ENCODE data around the gene CMYA5. TPM values are rescaled to one million over a fixed set of nuclear protein-coding genes. Genes with fewer than 3 reads are reported as not detected.

The CMYA5 gene
- total RNA-seq, 2 experiments from 2014 or later, result 0.21 to 0.25 TPM

DNA sequence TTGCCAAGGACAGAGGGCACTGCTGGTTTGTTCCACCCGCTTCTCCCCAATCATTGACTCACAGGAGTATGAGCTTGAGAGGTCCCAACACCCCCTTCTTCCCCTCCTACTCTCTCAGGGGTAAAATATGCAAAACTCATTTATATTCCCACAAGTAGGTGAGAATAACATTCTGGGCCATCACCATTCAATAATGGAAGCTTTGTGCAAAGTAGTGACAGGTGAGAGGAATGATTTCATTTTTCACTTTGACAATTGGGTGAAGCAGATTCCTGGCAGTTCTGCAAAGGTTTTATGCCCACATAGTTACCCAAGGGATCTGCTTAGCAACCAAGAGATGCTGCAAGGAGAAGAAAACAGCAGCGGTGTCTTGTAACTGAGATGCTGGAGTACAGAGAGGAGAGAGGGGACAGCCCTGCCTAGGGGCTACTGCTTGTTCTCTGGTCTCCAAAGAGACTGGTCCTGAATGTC is 137.6 kb downstream of the CMYA5 start:
- no peaks in the 10 kb centered on the region for H3K4me1 Mint-ChIP-seq
- peaks cover 2% of the 10 kb centered on the region for H3K27me3 Mint-ChIP-seq
- no peak overlapping the region for H3K27ac Mint-ChIP-seq
- ChIA-PET POLR2A (no interaction called here), CTCF (interaction anchor here (0.6 kb wide), 1 partner anchor 584 kb away, joined by 3 read pairs; no protein-coding TSS in a partner anchor)
- ATAC-seq, result no peak
- intact Hi-C loops (cut with DNase I, micrococcal nuclease), result no loop called here
- DNase-seq, result no peak
- H3K36me3 Mint-ChIP-seq (ENCODE audit: low read depth), result no peaks in the 10 kb centered on the region
- no peaks in the 10 kb centered on the region for H3K9me3 Mint-ChIP-seq (ENCODE audit: low read depth)
- H3K4me3 Mint-ChIP-seq, result no peak overlapping the region

DNA sequence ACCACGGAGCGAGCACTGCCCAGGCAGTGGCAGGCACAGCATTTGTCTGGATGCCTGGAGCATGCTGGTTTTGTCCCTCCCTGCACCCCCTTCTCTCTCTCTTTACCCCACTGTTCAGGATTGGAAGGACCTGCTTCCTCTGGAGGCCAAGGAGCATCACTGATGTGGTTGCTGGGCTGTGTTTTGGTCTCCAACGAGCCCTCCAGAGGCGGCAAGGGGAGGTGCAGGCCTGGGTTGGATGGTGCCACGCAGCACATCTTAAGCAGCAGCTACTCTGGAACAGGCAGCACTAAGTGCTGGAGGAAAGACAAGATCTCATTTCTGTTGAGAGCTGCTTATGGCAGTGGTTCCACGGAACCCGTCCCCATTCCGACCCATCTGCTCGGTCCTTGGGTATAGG is 139.6 kb downstream of the CMYA5 start:
- DNase-seq (peak; percentile 36), ATAC-seq (peak; percentile 73)
- Mint-ChIP-seq H3K4me1 (no peaks in the 10 kb centered on the region), H3K4me3 (no peak overlapping the region), H3K27ac (no peak overlapping the region), H3K36me3 (ENCODE audit: low read depth) (no peaks in the 10 kb centered on the region), H3K27me3 (peaks cover 2% of the 10 kb centered on the region), H3K9me3 (ENCODE audit: low read depth) (no peaks in the 10 kb centered on the region)
- intact Hi-C loops (cut with DNase I, micrococcal nuclease), result no loop called here
- ChIA-PET CTCF (interaction anchor here (0.6 to 2.5 kb wide), 6 partner anchors 12 to 685 kb away, joined by 3 to 9 read pairs (median 3); partner anchors contain the start of gene HOMER1), POLR2A (no interaction called here)

DNA sequence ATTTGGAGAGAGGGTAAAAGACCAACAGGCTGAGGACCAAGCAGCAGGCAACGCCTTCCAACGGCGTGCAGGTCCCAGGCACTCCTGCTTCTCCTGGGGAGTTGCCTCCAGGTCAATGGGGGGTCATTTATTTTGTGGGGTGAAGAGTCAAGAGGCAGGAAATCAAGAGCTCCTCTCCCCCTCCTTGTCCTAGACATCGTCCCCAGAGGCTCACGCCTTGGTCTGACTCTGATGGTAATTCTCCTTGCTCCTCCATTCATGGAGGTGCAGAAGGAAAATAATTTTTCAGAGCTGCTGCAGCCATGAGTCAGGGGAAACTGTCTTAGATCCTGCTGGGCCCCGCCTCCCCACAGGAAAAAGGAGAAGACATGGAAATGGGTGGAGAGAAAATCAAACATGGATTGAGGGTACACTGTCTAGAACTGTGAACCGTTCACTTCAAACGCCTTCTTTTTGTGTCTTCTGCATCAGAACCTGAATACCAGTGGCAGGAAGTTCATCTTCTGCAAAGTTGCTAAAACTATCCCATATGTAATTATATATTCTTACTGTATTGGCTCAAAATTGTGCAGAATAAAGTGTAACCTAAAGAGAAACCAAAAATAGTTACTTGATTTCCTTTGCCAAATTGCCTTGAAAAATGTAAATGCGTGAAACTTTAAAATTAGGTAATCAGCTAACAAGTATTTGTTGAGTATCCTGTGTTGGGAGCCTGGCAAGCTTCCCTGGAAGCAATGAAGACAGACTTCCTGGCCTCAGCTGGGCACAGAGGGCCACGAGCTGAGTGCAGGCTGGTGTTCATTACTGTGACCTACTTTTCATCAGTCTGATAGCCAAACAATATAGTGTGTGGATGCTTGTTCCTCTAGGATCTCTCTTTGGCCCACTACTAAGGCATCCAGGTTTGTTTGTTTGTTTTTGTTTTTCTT is 142.0 kb downstream of the CMYA5 start:
- DNase-seq, result no peak
- H3K4me1 Mint-ChIP-seq, result no peaks in the 10 kb centered on the region
- no peaks in the 10 kb centered on the region for H3K27me3 Mint-ChIP-seq
- no peaks in the 10 kb centered on the region for H3K36me3 Mint-ChIP-seq (ENCODE audit: low read depth)
- H3K9me3 Mint-ChIP-seq (ENCODE audit: low read depth), result no peaks in the 10 kb centered on the region
- ChIA-PET CTCF (no interaction called here), POLR2A (no interaction called here)
- no peak overlapping the region for H3K27ac Mint-ChIP-seq
- ATAC-seq, result no peak
- intact Hi-C loops (cut with DNase I, micrococcal nuclease), result no loop called here
- no peak overlapping the region for H3K4me3 Mint-ChIP-seq

DNA sequence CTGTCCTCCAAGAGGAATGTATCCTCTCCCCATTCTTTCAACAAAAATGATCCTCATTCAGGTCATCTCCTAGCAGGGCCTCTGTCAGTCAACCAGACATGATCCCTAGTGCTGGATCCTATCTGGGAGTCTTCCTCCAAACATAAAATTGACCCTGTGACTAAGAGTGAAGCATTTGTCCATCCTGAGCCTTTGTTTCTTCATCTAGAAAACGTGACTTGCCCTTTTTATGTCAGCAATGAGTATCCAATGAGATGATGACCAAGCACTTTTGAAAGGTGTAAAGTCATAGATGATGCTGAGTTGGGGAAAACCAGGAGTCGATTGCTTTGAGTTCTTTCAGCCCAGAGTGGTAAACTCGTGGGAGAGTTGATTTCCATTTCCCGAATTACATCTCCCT is 143.3 kb downstream of the CMYA5 start:
- Mint-ChIP-seq H3K4me1 (no peaks in the 10 kb centered on the region), H3K9me3 (ENCODE audit: low read depth) (no peaks in the 10 kb centered on the region), H3K27ac (no peak overlapping the region), H3K36me3 (ENCODE audit: low read depth) (no peaks in the 10 kb centered on the region), H3K27me3 (no peaks in the 10 kb centered on the region), H3K4me3 (no peak overlapping the region)
- CTCF ChIA-PET, result no interaction called here
- ATAC-seq (no peak), DNase-seq (no peak)
- POLR2A ChIA-PET, result no interaction called here
- intact Hi-C loops (cut with DNase I, micrococcal nuclease), result no loop called here

DNA sequence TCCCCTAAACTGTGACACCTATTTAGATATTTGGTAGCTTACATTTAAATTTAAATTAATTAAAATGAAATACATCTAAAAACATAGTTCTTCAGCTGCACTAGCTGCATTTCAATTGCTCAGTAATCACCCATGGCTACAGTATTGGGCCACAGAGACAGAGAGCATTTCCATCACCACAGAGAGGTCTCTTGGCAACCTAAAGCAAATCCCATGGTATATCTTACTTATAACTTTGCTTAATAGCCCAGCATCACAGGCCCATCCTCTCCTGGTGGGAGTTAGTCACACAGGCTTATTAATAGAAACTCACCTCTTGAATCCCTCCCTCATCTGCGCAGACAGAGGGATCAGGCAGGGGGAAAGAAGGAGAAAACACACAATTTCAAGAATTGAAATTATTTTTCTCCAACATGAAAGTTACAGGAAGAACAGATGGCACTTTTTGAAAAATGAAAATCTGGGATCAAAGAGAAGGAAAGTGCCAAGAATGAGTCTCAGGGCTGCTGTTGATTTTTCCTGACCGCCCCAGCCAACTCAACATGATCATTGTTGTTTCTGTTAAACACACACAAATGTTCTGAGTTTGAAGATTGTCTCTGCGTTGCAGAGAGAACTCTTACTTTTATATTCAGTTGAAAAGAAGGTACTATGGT is 144.6 kb downstream of the CMYA5 start:
- no peaks in the 10 kb centered on the region for H3K36me3 Mint-ChIP-seq (ENCODE audit: low read depth)
- ATAC-seq (no peak), DNase-seq (no peak)
- ChIA-PET CTCF (interaction anchor here (0.7 to 0.9 kb wide), 2 partner anchors 8 to 280 kb away, joined by 3 to 4 read pairs; no protein-coding TSS in a partner anchor), POLR2A (no interaction called here)
- H3K27ac Mint-ChIP-seq, result no peak overlapping the region
- H3K4me1 Mint-ChIP-seq, result no peaks in the 10 kb centered on the region
- intact Hi-C loops (cut with DNase I, micrococcal nuclease), result no loop called here
- no peaks in the 10 kb centered on the region for H3K9me3 Mint-ChIP-seq (ENCODE audit: low read depth)
- H3K27me3 Mint-ChIP-seq, result no peaks in the 10 kb centered on the region
- H3K4me3 Mint-ChIP-seq, result no peak overlapping the region

DNA sequence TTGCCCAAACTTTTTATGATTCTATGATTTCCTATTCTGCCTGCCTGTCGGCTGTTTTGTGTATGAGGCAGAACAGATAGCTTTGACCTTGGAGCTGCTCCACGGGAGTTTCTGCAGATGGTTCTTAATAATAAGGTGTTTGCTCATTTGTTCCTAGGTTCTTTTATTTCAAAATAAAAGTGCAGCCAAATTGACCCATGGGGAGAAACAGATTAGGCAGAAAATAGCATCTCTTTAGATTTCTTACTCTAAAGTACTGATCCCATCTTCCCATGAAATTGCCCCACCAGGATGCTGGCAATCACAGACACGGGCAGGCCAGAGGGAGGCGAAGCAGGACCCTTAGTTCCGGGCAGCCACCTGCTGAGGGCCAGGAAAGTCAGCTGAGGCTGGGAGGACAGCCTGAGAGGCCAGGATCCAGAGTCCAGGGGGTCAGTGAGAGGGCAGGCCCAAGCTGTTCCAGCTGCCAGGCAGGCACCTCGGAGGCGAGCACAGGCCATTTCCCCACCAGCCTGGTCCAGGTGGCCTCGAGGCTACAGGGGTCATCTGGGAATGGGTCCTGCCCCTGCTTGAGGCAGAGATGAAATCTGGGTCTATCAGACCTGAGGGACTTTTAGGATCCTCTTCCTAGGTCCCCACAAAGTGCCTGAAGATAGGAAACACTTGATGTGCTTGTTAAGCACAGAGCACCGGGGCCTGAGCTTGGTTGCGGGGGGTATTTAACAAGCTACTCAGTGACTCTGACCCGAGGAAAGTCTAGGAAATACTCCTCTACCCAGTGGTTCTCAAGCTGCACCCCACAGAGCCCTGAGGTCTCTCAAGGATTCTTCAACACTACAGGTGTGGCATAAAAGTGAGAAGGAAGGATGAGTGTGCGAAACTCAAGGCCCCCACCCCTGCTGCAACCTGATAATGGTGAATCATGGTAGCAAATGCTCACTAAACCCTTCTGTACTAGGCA is 145.4 kb downstream of the CMYA5 start:
- no peak for ATAC-seq
- ChIA-PET POLR2A (no interaction called here), CTCF (no interaction called here)
- Mint-ChIP-seq H3K4me1 (no peaks in the 10 kb centered on the region), H3K36me3 (ENCODE audit: low read depth) (no peaks in the 10 kb centered on the region), H3K9me3 (ENCODE audit: low read depth) (no peaks in the 10 kb centered on the region), H3K27ac (no peak overlapping the region), H3K4me3 (no peak overlapping the region), H3K27me3 (no peaks in the 10 kb centered on the region)
- DNase-seq, result no peak
- intact Hi-C loops (cut with DNase I, micrococcal nuclease), result no loop called here

DNA sequence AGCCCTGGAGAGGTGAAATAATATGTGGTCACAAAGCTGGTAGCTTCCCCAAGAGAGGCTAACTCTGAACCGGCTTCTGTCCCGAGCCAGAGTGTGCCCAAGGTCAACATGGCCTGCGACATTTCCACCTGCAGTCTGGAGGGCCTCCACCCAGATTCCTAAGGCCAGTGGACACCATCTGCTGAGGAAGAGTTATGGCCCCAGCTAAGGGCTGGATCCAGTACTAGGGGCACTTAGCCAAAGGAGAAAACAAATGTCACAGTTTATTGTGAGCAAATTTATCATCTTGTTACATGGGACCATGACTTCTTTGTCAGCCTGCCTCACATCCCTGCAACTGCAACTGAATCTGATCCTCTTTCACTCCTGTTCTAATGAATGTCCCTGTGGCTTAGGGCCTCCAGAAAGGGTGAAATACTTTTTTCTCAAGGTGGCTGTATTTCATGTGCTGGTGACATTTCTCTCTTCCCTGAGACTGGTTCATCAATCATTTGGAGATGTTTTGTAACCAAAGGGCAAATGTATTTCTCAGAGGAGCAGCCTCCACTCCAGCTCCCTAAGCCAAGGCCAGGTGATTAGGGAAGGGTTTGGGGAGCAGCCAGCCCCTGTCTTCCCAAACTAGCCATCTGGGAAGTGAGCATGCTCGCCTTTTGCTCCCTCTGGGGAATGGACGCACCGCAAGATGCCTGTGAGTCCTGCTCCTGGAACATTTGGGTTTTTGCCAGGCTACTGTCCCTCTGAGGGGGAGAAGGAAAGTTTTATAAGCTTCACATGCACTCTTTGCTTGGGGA is 148.3 kb downstream of the CMYA5 start:
- H3K27me3 Mint-ChIP-seq, result peaks cover 4% of the 10 kb centered on the region
- ChIA-PET CTCF (no interaction called here), POLR2A (no interaction called here)
- ATAC-seq (no peak), DNase-seq (no peak)
- H3K9me3 Mint-ChIP-seq (ENCODE audit: low read depth), result no peaks in the 10 kb centered on the region
- H3K27ac Mint-ChIP-seq, result no peak overlapping the region
- H3K4me1 Mint-ChIP-seq, result no peaks in the 10 kb centered on the region
- H3K4me3 Mint-ChIP-seq, result no peak overlapping the region
- H3K36me3 Mint-ChIP-seq (ENCODE audit: low read depth), result no peaks in the 10 kb centered on the region
- intact Hi-C loops (cut with DNase I, micrococcal nuclease), result no loop called here

DNA sequence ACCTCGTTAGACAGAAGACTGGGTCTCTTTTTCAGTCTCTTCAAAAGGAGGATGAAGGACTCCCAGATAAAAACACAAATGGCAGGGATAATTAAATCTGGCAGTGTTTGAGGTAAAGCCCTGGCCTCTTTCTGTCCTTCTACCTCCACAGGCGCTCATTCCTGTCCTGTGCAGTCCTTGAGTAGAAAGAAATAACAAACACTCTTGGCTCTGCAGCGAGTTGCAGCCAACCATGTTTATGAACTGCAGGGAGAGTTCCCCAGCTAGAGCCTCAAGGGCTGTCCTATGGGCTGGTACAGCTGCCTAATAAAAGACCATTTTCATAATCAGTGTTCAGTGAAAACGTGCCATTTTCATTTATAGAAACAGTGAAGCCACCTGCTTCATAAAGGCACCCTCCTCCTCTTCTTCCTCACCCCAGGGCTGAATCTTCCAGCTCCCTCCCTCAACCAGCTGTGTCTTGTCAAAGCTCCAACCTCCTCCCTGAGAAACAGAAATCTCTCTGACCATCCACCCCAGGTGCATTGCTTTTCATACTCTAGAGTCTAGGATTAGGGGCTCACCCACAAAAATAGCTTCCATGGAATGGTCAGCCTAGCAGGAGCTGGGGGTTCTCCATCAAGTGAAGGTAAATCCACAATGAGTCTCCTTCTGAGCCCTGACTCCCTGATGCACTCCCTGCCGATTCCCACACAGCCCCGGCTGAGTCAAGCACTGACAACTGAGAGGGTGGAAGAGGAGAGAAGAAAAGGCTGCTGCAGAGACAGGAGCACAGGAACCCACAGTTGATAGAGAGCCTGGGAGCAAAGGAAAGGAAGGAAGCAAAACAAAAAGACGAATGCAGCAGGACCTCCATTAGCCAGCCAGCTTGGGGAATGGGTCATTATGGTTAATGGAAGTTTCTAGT is 150.7 kb downstream of the CMYA5 start:
- H3K4me3 Mint-ChIP-seq, result no peak overlapping the region
- H3K27me3 Mint-ChIP-seq, result peaks cover 4% of the 10 kb centered on the region
- no peak overlapping the region for H3K27ac Mint-ChIP-seq
- peaks cover 4% of the 10 kb centered on the region for H3K4me1 Mint-ChIP-seq
- no peaks in the 10 kb centered on the region for H3K36me3 Mint-ChIP-seq (ENCODE audit: low read depth)
- H3K9me3 Mint-ChIP-seq (ENCODE audit: low read depth), result no peaks in the 10 kb centered on the region
- DNase-seq (no peak), ATAC-seq (no peak)
- ChIA-PET CTCF (interaction anchor here (0.6 to 1.9 kb wide), 4 partner anchors 11 to 311 kb away, joined by 3 to 9 read pairs (median 4); no protein-coding TSS in a partner anchor), POLR2A (no interaction called here)
- intact Hi-C loops (cut with DNase I, micrococcal nuclease), result no loop called here

DNA sequence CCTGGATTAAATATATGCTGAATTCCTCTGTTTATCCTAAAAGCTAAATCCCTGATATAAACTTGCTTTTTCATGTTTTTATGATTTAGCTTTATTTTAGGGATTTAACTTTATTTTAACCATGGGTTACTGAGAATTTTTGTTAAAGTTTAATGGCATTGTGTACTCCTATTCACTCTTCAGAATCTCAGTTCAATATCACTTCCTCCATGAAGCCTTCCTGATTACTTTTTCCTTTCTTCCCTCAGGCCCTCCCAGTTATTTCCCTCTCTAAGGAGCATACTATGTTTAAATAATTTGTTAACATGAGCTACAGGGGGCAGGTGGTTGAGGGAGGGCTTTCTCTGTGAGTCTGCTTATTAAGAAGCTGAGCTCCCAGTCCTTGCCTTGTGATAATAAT is 151.5 kb downstream of the CMYA5 start:
- POLR2A ChIA-PET, result no interaction called here
- intact Hi-C loops (cut with DNase I, micrococcal nuclease), result no loop called here
- no peaks in the 10 kb centered on the region for H3K36me3 Mint-ChIP-seq (ENCODE audit: low read depth)
- H3K27me3 Mint-ChIP-seq, result peaks cover 4% of the 10 kb centered on the region
- no peak overlapping the region for H3K27ac Mint-ChIP-seq
- ATAC-seq (no peak), DNase-seq (no peak)
- H3K9me3 Mint-ChIP-seq (ENCODE audit: low read depth), result no peaks in the 10 kb centered on the region
- H3K4me3 Mint-ChIP-seq, result no peak overlapping the region
- CTCF ChIA-PET, result interaction anchor here (0.6 to 1.9 kb wide), 5 partner anchors 12 to 340 kb away, joined by 3 to 9 read pairs (median 4); no protein-coding TSS in a partner anchor
- H3K4me1 Mint-ChIP-seq, result peaks cover 11% of the 10 kb centered on the region
